OCI-LY7 (cell line): ENCODE measurements around the gene MRTFB.

Experiments used
- CTCF ChIP-seq: fragments of 200-600 bp; sonication (generic); conservative IDR thresholded peaks from 2 replicates; pipeline ENCODE4 v1.5.1; 2014; ENCODE audit warnings: mild to moderate bottlenecking, antibody characterized with exemption, low read length, moderate library complexity, mixed read lengths
- EZH2phosphoT487 ChIP-seq: fragments of 200-600 bp; sonication (generic); IDR thresholded peaks from 2 replicates; pipeline ENCODE4 v1.6.1; 2018; ENCODE audit warnings: low read depth, borderline replicate concordance, mild to moderate bottlenecking, mixed run types, antibody characterized with exemption, low read length, moderate library complexity, mixed read lengths

GRCh38 chr16:14198572-14198971 lies 127.5 kb downstream of the MRTFB start:
- no peak for TF ChIP-seq EZH2phosphoT487
- no peak for TF ChIP-seq CTCF
